Cardiac fibroblast (primary cell): Measurements from ENCODE around the gene FICD.
A peak's percentile ranks its signal among the peaks of the same experiment; 100 is the strongest.

Experiments used
- DNase-seq, 2 donors: peaks; one replicate each; pipeline versions ENCODE4 v3.0.0 to v3.0.0-alpha.2; 2010; ENCODE audit warnings: low read depth in 2 of 2
- H3K4me3 ChIP-seq, 2 donors: replicated peaks in 1 of 2; 1 replicate in 1 of 2; 2 replicates in 1 of 2; pipeline ENCODE4 v1.5.1; 2011; ENCODE audit warnings: low read depth in 2 of 2, low read length in 2 of 2, mild to moderate bottlenecking in 2 of 2, moderate library complexity in 1 of 2
- CTCF ChIP-seq: IDR thresholded peaks from one replicate; pipeline ENCODE4 v1.5.1; 2011; ENCODE audit warnings: low read depth, mild to moderate bottlenecking, low read length, inconsistent platforms

The FICD gene

GRCh38 chr12:108538146-108538545 lies 23.1 kb downstream of the FICD start:
- TF ChIP-seq CTCF = no peak
- DNase-seq = no peak
- no peak overlapping the region for H3K4me3 ChIP-seq

GRCh38 chr12:108538616-108539195 lies 23.6 kb downstream of the FICD start:
- no peak for TF ChIP-seq CTCF
- H3K4me3 ChIP-seq = no peak overlapping the region
- DNase-seq = no peak

GRCh38 chr12:108542320-108542719 lies 27.2 kb downstream of the FICD start:
- H3K4me3 ChIP-seq = no peak overlapping the region
- no peak for TF ChIP-seq CTCF
- DNase-seq = no peak

GRCh38 chr12:108543652-108544051 lies 28.6 kb downstream of the FICD start:
- H3K4me3 ChIP-seq = no peak overlapping the region
- TF ChIP-seq CTCF = no peak
- DNase-seq = no peak

GRCh38 chr12:108547686-108548085 lies 32.6 kb downstream of the FICD start:
- no peak for DNase-seq
- H3K4me3 ChIP-seq = no peak overlapping the region
- TF ChIP-seq CTCF = no peak

- TF ChIP-seq CTCF = no peak
- no peak overlapping the region for H3K4me3 ChIP-seq
- DNase-seq = no peak
Observed at GRCh38 chr12:108548954-108549521, 34.0 kb downstream of the FICD start.

- no peak for TF ChIP-seq CTCF
- H3K4me3 ChIP-seq = no peak overlapping the region
- peak; percentile 45 to 55 for DNase-seq
Observed at GRCh38 chr12:108551535-108551934, 36.5 kb downstream of the FICD start.
